CD4-positive, alpha-beta memory T cell (primary cell): ENCODE results near the gene GATAD2B. TPM values are rescaled to one million over a fixed set of nuclear protein-coding genes. Genes with fewer than 3 reads are reported as not detected.
"Not testable (repeated sequence)": the region's sequence is repeated elsewhere in the genome, so short reads cannot be mapped to it uniquely, and the experiment has no call there.

Experiments used
- CTCF ChIA-PET: fragments of 350-600 bp; sonication (Branson Sonifier 250); formaldehyde crosslinking; loops from one replicate; lab custom pipeline; 2021; ENCODE audit warnings: inconsistent platforms; ENCODE audit not compliant: partially characterized antibody; lab: Charles Lee
- POLR2A ChIA-PET: fragments of 350-600 bp; sonication (Branson Sonifier 250); formaldehyde crosslinking; loops from one replicate; lab custom pipeline; 2021; ENCODE audit not compliant: partially characterized antibody; lab: Charles Lee
- DNase-seq, 5 donors: peaks; one replicate each; pipeline versions ENCODE4 v3.0.0 to v3.0.0-alpha.2; 2020 to 2022; ENCODE audit warnings: mixed read lengths in 1 of 5
- H3K27ac ChIP-seq: one replicate; pipeline ENCODE4 v1.7.0; 2013; ENCODE audit warnings: low read depth, low read length
- H3K27me3 ChIP-seq: 2 replicates; pipeline ENCODE4 v1.7.0; 2013; ENCODE audit warnings: mild to moderate bottlenecking, low read length, moderate library complexity; ENCODE audit not compliant: insufficient read depth
- H3K36me3 ChIP-seq: 2 replicates; pipeline ENCODE4 v1.7.0; 2013; ENCODE audit warnings: mild to moderate bottlenecking, low read length, moderate library complexity; ENCODE audit not compliant: insufficient read depth
- H3K4me1 ChIP-seq: 2 replicates; pipeline ENCODE4 v1.7.0; 2013; ENCODE audit warnings: mild to moderate bottlenecking, low read length, moderate library complexity; ENCODE audit not compliant: insufficient read depth
- H3K4me3 ChIP-seq, 2 donors: one replicate each; pipeline ENCODE4 v1.7.0; 2013; ENCODE audit warnings: low read length in 2 of 2, mild to moderate bottlenecking in 1 of 2
- H3K9me3 ChIP-seq, 2 donors: one replicate each; pipeline ENCODE4 v1.7.0; 2013; ENCODE audit warnings: low read length in 2 of 2, control low read depth in 1 of 2; ENCODE audit not compliant: control insufficient read depth in 1 of 2
- H3K27ac Mint-ChIP-seq, 7 donors: one replicate each; pipeline ENCODE4 v1.8.0; 2020 to 2021; ENCODE audit warnings: mixed read lengths in 7 of 7, mild to moderate bottlenecking in 6 of 7, inconsistent platforms in 3 of 7, moderate library complexity in 3 of 7
- H3K27me3 Mint-ChIP-seq, 2 donors: one replicate each; pipeline ENCODE4 v1.8.0; 2020 to 2021; ENCODE audit warnings: mixed read lengths in 2 of 2
- H3K36me3 Mint-ChIP-seq, 2 donors: one replicate each; pipeline ENCODE4 v1.8.0; 2020 to 2021; ENCODE audit warnings: mixed read lengths in 2 of 2, inconsistent platforms in 1 of 2, mild to moderate bottlenecking in 1 of 2
- H3K4me1 Mint-ChIP-seq, 4 donors: one replicate each; pipeline ENCODE4 v1.8.0; 2020 to 2021; ENCODE audit warnings: mixed read lengths in 4 of 4, mild to moderate bottlenecking in 1 of 4
- H3K4me3 Mint-ChIP-seq, 8 donors: one replicate each; pipeline ENCODE4 v1.8.0; 2020 to 2021; ENCODE audit warnings: mixed read lengths in 8 of 8, mild to moderate bottlenecking in 7 of 8, moderate library complexity in 6 of 8, inconsistent platforms in 3 of 8
- H3K9me3 Mint-ChIP-seq, 8 donors: one replicate each; pipeline ENCODE4 v1.8.0; 2020 to 2021; ENCODE audit warnings: mixed read lengths in 8 of 8, mild to moderate bottlenecking in 5 of 8, inconsistent platforms in 3 of 8, moderate library complexity in 1 of 8
- intact Hi-C: fragments of 100-400 bp; cut with micrococcal nuclease; formaldehyde crosslinking; loops from one replicate; pipeline ENCODE4 v1.15.1; 2023
- polyA plus RNA-seq, 2 donors: library from polyadenylated mRNA; unstranded; fragments of 300-500 nt; fragmentation: Illumina TruSeq; gene quantifications; one replicate each; pipeline ENCODE4 v1.2.3, GENCODE V29; 2021
- total RNA-seq, 2 experiments: library from RNA; stranded (reverse); gene quantifications; one replicate each; pipeline ENCODE4 v1.2.3, GENCODE V29; 2021

GATAD2B gene
- total and polyA plus RNA-seq, 4 experiments from 2014 or later = 1.8 to 104 (median 51.3) TPM

- intact Hi-C loops, H3K9me3 Mint-ChIP-seq, CTCF ChIA-PET, POLR2A ChIA-PET, H3K4me1 ChIP-seq, DNase-seq, H3K27ac ChIP-seq, H3K9me3 ChIP-seq, H3K27me3 Mint-ChIP-seq, H3K27ac Mint-ChIP-seq, H3K36me3 ChIP-seq, H3K4me3 ChIP-seq, H3K4me3 Mint-ChIP-seq, H3K27me3 ChIP-seq: not testable (repeated sequence)
- H3K36me3 Mint-ChIP-seq = peaks cover 7 to 12% of the 10 kb centered on the region in 2 donors
- H3K4me1 Mint-ChIP-seq = peaks cover 17 to 32% (median 20%) of the 10 kb centered on the region in 4 donors
Measured at GRCh38 chr1:153840774-153841173, 82.0 kb downstream of the GATAD2B start.

DNA sequence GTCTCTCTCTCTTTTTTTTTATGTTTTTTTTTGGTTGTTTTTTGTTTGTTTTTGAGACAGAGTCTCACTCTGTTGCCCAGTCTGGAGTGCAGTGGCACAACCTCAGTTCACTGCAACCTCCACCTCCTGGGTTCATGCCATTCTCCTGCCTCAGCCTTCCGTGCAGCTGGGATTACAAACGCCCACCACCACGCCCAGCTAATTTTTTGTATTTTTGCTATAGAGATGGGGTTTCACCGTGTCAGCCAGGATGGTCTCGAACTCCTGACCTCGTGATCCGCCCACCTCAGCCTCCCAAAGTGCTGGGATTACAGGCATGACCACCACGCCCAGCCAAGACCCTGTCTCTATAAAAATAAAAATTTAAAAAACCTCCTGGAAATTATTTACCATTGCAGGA, 88.8 kb downstream of the GATAD2B start:
- H3K9me3 ChIP-seq, intact Hi-C loops, H3K27me3 ChIP-seq, H3K4me1 ChIP-seq, H3K27ac ChIP-seq, POLR2A ChIA-PET, H3K4me3 Mint-ChIP-seq, DNase-seq, H3K9me3 Mint-ChIP-seq, H3K27ac Mint-ChIP-seq, H3K4me3 ChIP-seq, H3K36me3 ChIP-seq, H3K27me3 Mint-ChIP-seq: not testable (repeated sequence)
- H3K36me3 Mint-ChIP-seq = peaks cover under 1 to 20% of the 10 kb centered on the region in 2 donors
- H3K4me1 Mint-ChIP-seq = peaks cover 12 to 26% (median 14%) of the 10 kb centered on the region in 4 donors
- CTCF ChIA-PET = interaction anchor here (1.4 kb wide), 1 partner anchor 153 kb away, joined by 3 read pairs; the partner anchor contains the start of gene RAB13

DNA sequence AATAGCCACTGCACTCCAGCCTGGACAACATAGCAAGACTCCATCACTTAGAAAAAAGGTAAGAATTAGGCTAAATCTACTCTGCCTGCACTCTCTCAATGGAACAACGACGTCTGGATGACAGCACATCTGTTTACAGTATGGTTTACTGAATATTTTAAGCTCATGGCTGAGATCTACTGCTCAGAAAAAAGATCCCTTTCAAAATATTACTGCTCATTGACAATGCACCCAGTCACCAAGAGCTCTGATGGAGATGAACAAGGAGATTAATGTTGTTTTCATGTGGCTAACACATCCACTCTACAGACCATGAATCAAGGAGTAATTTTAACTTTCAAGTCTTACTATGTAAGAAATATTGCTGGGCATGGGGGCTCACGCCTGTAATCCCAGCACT, 89.6 kb downstream of the GATAD2B start:
- CTCF ChIA-PET = interaction anchor here (1.4 kb wide), 1 partner anchor 153 kb away, joined by 3 read pairs; the partner anchor contains the start of gene RAB13
- POLR2A ChIA-PET = no interaction called here
- H3K27ac ChIP-seq = no peak overlapping the region
- H3K9me3 ChIP-seq = no peaks in the 10 kb centered on the region
- H3K4me1 Mint-ChIP-seq = peaks cover 12 to 20% (median 14%) of the 10 kb centered on the region in 4 donors
- H3K27me3 ChIP-seq = no peaks in the 10 kb centered on the region
- H3K27me3 Mint-ChIP-seq = no peaks in the 10 kb centered on the region
- H3K4me3 ChIP-seq = no peak overlapping the region
- intact Hi-C loops = no loop called here
- H3K27ac Mint-ChIP-seq = peak overlapping the region in 4 of 7 donors; percentile 3 to 80 (median 52)
- H3K4me1 ChIP-seq = no peaks in the 10 kb centered on the region
- DNase-seq = no peak
- H3K4me3 Mint-ChIP-seq = no peak overlapping the region
- no peaks in the 10 kb centered on the region for H3K9me3 Mint-ChIP-seq
- peaks cover 2 to 21% of the 10 kb centered on the region in 2 donors for H3K36me3 Mint-ChIP-seq
- H3K36me3 ChIP-seq = peaks cover 10% of the 10 kb centered on the region

DNA sequence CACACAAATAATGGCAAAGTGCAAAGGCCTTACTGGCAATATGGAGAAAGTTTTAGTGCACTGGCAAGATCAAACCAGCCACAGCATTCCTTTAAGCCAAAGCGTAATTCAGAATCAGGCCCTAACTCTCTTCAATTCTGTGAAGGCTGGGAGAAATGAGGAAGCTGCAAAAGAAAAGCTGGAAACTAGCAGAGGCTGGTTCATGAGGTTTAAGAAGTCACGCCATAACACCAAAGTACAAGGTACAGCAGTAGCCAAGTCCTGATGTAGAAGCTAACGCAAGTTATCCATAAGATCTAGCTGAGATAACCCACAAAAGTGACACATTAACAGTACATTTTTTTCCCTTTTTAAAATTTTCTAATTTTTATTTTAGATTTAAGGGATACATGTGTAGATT, 90.5 kb downstream of the GATAD2B start:
- H3K27ac ChIP-seq = no peak overlapping the region
- no peak for DNase-seq
- no peaks in the 10 kb centered on the region for H3K27me3 ChIP-seq
- no peaks in the 10 kb centered on the region for H3K9me3 ChIP-seq
- Mint-ChIP-seq H3K27ac (peak overlapping the region in 1 of 7 donors; percentile 36), H3K4me3 (no peak overlapping the region), H3K27me3 (no peaks in the 10 kb centered on the region), H3K9me3 (no peaks in the 10 kb centered on the region), H3K36me3 (peaks cover 11 to 30% of the 10 kb centered on the region in 2 donors), H3K4me1 (peaks cover 8 to 15% (median 13%) of the 10 kb centered on the region in 4 donors)
- no peak overlapping the region for H3K4me3 ChIP-seq
- POLR2A ChIA-PET = no interaction called here
- intact Hi-C loops = no loop called here
- H3K4me1 ChIP-seq = no peaks in the 10 kb centered on the region
- peaks cover 19% of the 10 kb centered on the region for H3K36me3 ChIP-seq
- CTCF ChIA-PET = interaction anchor here (0.8 kb wide), 2 partner anchors 88 to 190 kb away, joined by 3 read pairs; no protein-coding TSS in a partner anchor

GRCh38 chr1:153831026-153831425, 91.7 kb downstream of the GATAD2B start:
- peaks cover 29% of the 10 kb centered on the region for H3K36me3 ChIP-seq
- no peaks in the 10 kb centered on the region for H3K4me1 ChIP-seq
- H3K27me3 Mint-ChIP-seq = no peaks in the 10 kb centered on the region
- ChIA-PET POLR2A (no interaction called here), CTCF (no interaction called here)
- H3K9me3 Mint-ChIP-seq = no peaks in the 10 kb centered on the region
- peak overlapping the region in 3 of 7 donors; percentile 16 to 72 (median 53) for H3K27ac Mint-ChIP-seq
- no peaks in the 10 kb centered on the region for H3K27me3 ChIP-seq
- DNase-seq = no peak
- H3K4me1 Mint-ChIP-seq = peaks cover 7 to 12% (median 9%) of the 10 kb centered on the region in 4 donors
- H3K27ac ChIP-seq = no peak overlapping the region
- intact Hi-C loops = no loop called here
- H3K4me3 Mint-ChIP-seq = no peak overlapping the region
- H3K36me3 Mint-ChIP-seq = peaks cover 13 to 41% of the 10 kb centered on the region in 2 donors
- no peaks in the 10 kb centered on the region for H3K9me3 ChIP-seq
- H3K4me3 ChIP-seq = no peak overlapping the region

- Mint-ChIP-seq H3K27me3 (no peaks in the 10 kb centered on the region), H3K27ac (peak overlapping the region in 1 of 7 donors; percentile 41), H3K36me3 (peaks cover 13 to 39% of the 10 kb centered on the region in 2 donors), H3K4me3 (no peak overlapping the region), H3K9me3 (no peaks in the 10 kb centered on the region), H3K4me1 (peaks cover 0 to 6% (median 0%) of the 10 kb centered on the region in 4 donors)
- intact Hi-C loops = no loop called here
- Histone ChIP-seq H3K9me3 (no peaks in the 10 kb centered on the region), H3K4me3 (no peak overlapping the region), H3K27ac (no peak overlapping the region), H3K36me3 (peaks cover 26% of the 10 kb centered on the region), H3K27me3 (no peaks in the 10 kb centered on the region), H3K4me1 (no peaks in the 10 kb centered on the region)
- no peak for DNase-seq
- ChIA-PET POLR2A (no interaction called here), CTCF (interaction anchor here (1.6 kb wide), 1 partner anchor 31 kb away, joined by 4 read pairs; no protein-coding TSS in a partner anchor)
Measured at GRCh38 chr1:153827168-153827964, 95.4 kb downstream of the GATAD2B start.

- CTCF ChIA-PET = interaction anchor here (0.9 to 1.1 kb wide), 2 partner anchors 101 to 127 kb away, joined by 3 to 4 read pairs; partner anchors contain the start of gene DENND4B
- no peaks in the 10 kb centered on the region for H3K27me3 Mint-ChIP-seq
- Histone ChIP-seq H3K9me3 (no peaks in the 10 kb centered on the region), H3K27me3 (no peaks in the 10 kb centered on the region), H3K27ac (no peak overlapping the region), H3K4me1 (no peaks in the 10 kb centered on the region), H3K36me3 (peaks cover 47% of the 10 kb centered on the region), H3K4me3 (no peak overlapping the region)
- POLR2A ChIA-PET = interaction anchor here (1.0 kb wide), 1 partner anchor 35 kb away, joined by 3 read pairs; no protein-coding TSS in a partner anchor
- intact Hi-C loops = no loop called here
- H3K4me1 Mint-ChIP-seq = peaks cover 0 to 4% (median under 1%) of the 10 kb centered on the region in 4 donors
- peak overlapping the region in 3 of 7 donors; percentile 7 to 36 (median 25) for H3K27ac Mint-ChIP-seq
- no peak for DNase-seq
- peaks cover 36 to 52% of the 10 kb centered on the region in 2 donors for H3K36me3 Mint-ChIP-seq
- H3K9me3 Mint-ChIP-seq = no peaks in the 10 kb centered on the region
- H3K4me3 Mint-ChIP-seq = no peak overlapping the region
Measured at GRCh38 chr1:153818876-153819275, 103.9 kb downstream of the GATAD2B start.
